ENCODE data around the gene SLC35A4. TPM values are rescaled to one million over a fixed set of nuclear protein-coding genes. Genes with fewer than 3 reads are reported as not detected.

The SLC35A4 gene
- total and polyA plus RNA-seq, 2 of the 8 experiments (the other 6 are each of a cell fraction or from before 2014, with no cell fraction given): 78.6 to 133 TPM

GRCh38 chr5:140591747-140592372, 27.2 kb downstream of the SLC35A4 start (continued):
- no peak for TF ChIP-seq CHD7 (IDR thresholded peaks at IDR 0.05; ENCODE audit: insufficient replicate concordance, low read length)
- no peak for TF ChIP-seq NANOG (IDR thresholded peaks at IDR 0.05; ENCODE audit: insufficient read depth, low read depth, low read length, poor library complexity, severe bottlenecking)
- TF ChIP-seq POLR2AphosphoS5 (IDR thresholded peaks at IDR 0.05; ENCODE audit: low read depth, low read length): no peak
- no peak for TF ChIP-seq CBX8 (IDR thresholded peaks at IDR 0.05; ENCODE audit: borderline replicate concordance, low read depth, low read length)
- TF ChIP-seq SP4 (IDR thresholded peaks at IDR 0.05; ENCODE audit: low read length): no peak
- TF ChIP-seq BACH1 (IDR thresholded peaks at IDR 0.05; ENCODE audit: low read length): no peak
- no peak for TF ChIP-seq CEBPB (IDR thresholded peaks at IDR 0.05; ENCODE audit: low read depth, low read length)
- TF ChIP-seq TBP (IDR thresholded peaks at IDR 0.05; ENCODE audit: low read depth, low read length): no peak
- TF ChIP-seq CBX5 (IDR thresholded peaks at IDR 0.05; ENCODE audit: low read depth, low read length): no peak
- TF ChIP-seq PHF8 (conservative IDR thresholded peaks at IDR 0.05; ENCODE audit: low read depth, low read length): no peak
- no peak for TF ChIP-seq SIRT6 (IDR thresholded peaks at IDR 0.05; ENCODE audit: low read length)
- TF ChIP-seq SIN3A (conservative IDR thresholded peaks at IDR 0.05 in 1 of 2, IDR thresholded peaks at IDR 0.05 in 1 of 2; ENCODE audit: low read depth in 1 of 2, low read length in 2 of 2): no peak
